HCT116 (cell line): ENCODE results near the gene CENPS. TPM values are rescaled to one million over a fixed set of nuclear protein-coding genes. Genes with fewer than 3 reads are reported as not detected.

ENCODE experiments used
- ATAC-seq: fragments of 200-7000 bp; cut with Tn5 transposase; 2 replicates; pipeline ENCODE4 v1.9.1; 2020; ENCODE audit warnings: mild to moderate bottlenecking, moderate library complexity
- BruUV-seq: library from RNA; stranded (reverse); fragments of 400-500 nt; replicated peaks from 2 replicates; lab custom pipeline; 2021; lab: Mats Ljungman, UMichigan
- CTCF ChIA-PET: fragments of 300-600 bp; sonication (Branson Sonifier 250); formaldehyde crosslinking; loops from one replicate; lab custom pipeline; 2021; ENCODE audit warnings: antibody characterized with exemption; lab: Charles Lee
- POLR2A ChIA-PET: fragments of 300-600, 350-600 bp; sonication (Branson Sonifier 250); formaldehyde crosslinking; loops from one replicate; lab custom pipeline; 2021; ENCODE audit warnings: antibody characterized with exemption; lab: Charles Lee
- RAD21 ChIA-PET, 2 experiments: fragments of 300-600 bp; sonication (Branson Sonifier 250); formaldehyde crosslinking; loops; one replicate each; lab custom pipeline; 2023; ENCODE audit warnings: low total read pairs in 2 of 2; ENCODE audit not compliant: uncharacterized antibody in 2 of 2, unreplicated experiment in 2 of 2, low non-redundant PET in 1 of 2; lab: Charles Lee
- DNase-seq: peaks from one replicate; pipeline ENCODE4 v3.0.0-alpha.2; 2010; ENCODE audit warnings: low read depth, low spot score
- H2AFZ ChIP-seq: fragments of 200-600 bp; shearing (Covaris generic), sonication (generic); 2 replicates; pipeline ENCODE4 v1.6.1; 2017; ENCODE audit warnings: low read depth, mixed run types, mixed read lengths, antibody characterized with exemption, low read length; ENCODE audit not compliant: poor library complexity, severe bottlenecking
- H3K27ac ChIP-seq: 2 replicates; pipeline ENCODE4 v1.5.1; 2012; ENCODE audit warnings: low read depth, low read length
- H3K27me3 ChIP-seq: fragments of 200-600 bp; sonication (generic); 2 replicates; pipeline ENCODE4 v1.6.1; 2016; ENCODE audit warnings: mixed run types, low read length, mixed read lengths; ENCODE audit not compliant: insufficient read depth
- H3K36me3 ChIP-seq, 2 experiments: fragments of 200-500 bp in 1 of 2; fragments of 200-600 bp in 1 of 2; sonication (Bioruptor generic) in 1 of 2; sonication (generic) in 1 of 2; 2 replicates each; pipeline versions ENCODE4 v1.5.1 to v1.6.1; 2014 to 2016; ENCODE audit warnings: low read length in 2 of 2, inconsistent platforms in 1 of 2, mixed read lengths in 1 of 2, mixed run types in 1 of 2; ENCODE audit not compliant: insufficient read depth in 2 of 2, control insufficient read depth in 1 of 2
- H3K4me1 ChIP-seq, 2 experiments: fragments of 200-600 bp in 1 of 2; sonication (generic) in 1 of 2; 2 replicates each; pipeline versions ENCODE4 v1.5.1 to v1.6.1; 2012 to 2017; ENCODE audit warnings: low read length in 2 of 2, inconsistent platforms in 1 of 2, mild to moderate bottlenecking in 1 of 2, mixed read lengths in 1 of 2, mixed run types in 1 of 2, moderate library complexity in 1 of 2; ENCODE audit not compliant: insufficient read depth in 2 of 2, control insufficient read depth in 1 of 2
- H3K4me2 ChIP-seq: fragments of 200-600 bp; sonication (generic); 2 replicates; pipeline ENCODE4 v1.6.1; 2017; ENCODE audit warnings: mixed run types, low read length, mixed read lengths
- H3K4me3 ChIP-seq, 2 experiments: fragments of 200-600 bp in 1 of 2; sonication (generic) in 1 of 2; replicated peaks in 1 of 2; 2 replicates each; pipeline ENCODE4 v1.5.1; 2011 to 2016; ENCODE audit warnings: low read length in 2 of 2, control low read depth in 1 of 2, low read depth in 1 of 2, mild to moderate bottlenecking in 1 of 2, mixed read lengths in 1 of 2, mixed run types in 1 of 2
- H3K79me2 ChIP-seq: fragments of 200-600 bp; sonication (generic); 2 replicates; pipeline ENCODE4 v1.6.1; 2017; ENCODE audit warnings: mild to moderate bottlenecking, mixed run types, low read length, moderate library complexity, mixed read lengths; ENCODE audit not compliant: insufficient read depth
- H3K9ac ChIP-seq: fragments of 200-600 bp; sonication (generic); 2 replicates; pipeline ENCODE4 v1.6.1; 2016; ENCODE audit warnings: low read length, mixed read lengths
- H3K9me2 ChIP-seq: fragments of 200-600 bp; sonication (generic), shearing (Covaris generic); 2 replicates; pipeline ENCODE4 v1.6.1; 2017; ENCODE audit warnings: mixed run types, mild to moderate bottlenecking, moderate library complexity; ENCODE audit not compliant: insufficient read depth
- H3K9me3 ChIP-seq, 2 experiments: fragments of 200-500 bp in 1 of 2; fragments of 200-600 bp in 1 of 2; sonication (Bioruptor generic) in 1 of 2; sonication (generic) in 1 of 2; 2 replicates each; pipeline ENCODE4 v1.6.1; 2014 to 2017; ENCODE audit warnings: low read length in 2 of 2, mixed read lengths in 2 of 2, inconsistent platforms in 1 of 2, low read depth in 1 of 2, mild to moderate bottlenecking in 1 of 2, mixed run types in 1 of 2, moderate library complexity in 1 of 2; ENCODE audit not compliant: control insufficient read depth in 1 of 2, insufficient read depth in 1 of 2
- H4K20me1 ChIP-seq: fragments of 200-600 bp; sonication (generic), shearing (Covaris generic); 2 replicates; pipeline ENCODE4 v1.6.1; 2017; ENCODE audit warnings: mixed run types, mild to moderate bottlenecking, moderate library complexity; ENCODE audit not compliant: insufficient read depth
- ELF1 ChIP-seq: IDR thresholded peaks from 2 replicates; pipeline ENCODE4 v1.6.1; 2012; ENCODE audit warnings: low read depth, borderline replicate concordance
- EZH2phosphoT487 ChIP-seq: fragments of 200-600 bp; IDR thresholded peaks from 2 replicates; pipeline ENCODE4 v1.6.1; 2018; ENCODE audit warnings: antibody characterized with exemption, borderline replicate concordance
- JUND ChIP-seq: IDR thresholded peaks from 2 replicates; pipeline ENCODE4 v1.6.1; 2012
- POLR2A ChIP-seq: IDR thresholded peaks from 2 replicates; pipeline ENCODE4 v1.7.0; 2011; ENCODE audit warnings: borderline replicate concordance; ENCODE audit not compliant: insufficient read depth, insufficient read length; ENCODE audit errors: extremely low read depth
- POLR2AphosphoS5 ChIP-seq: IDR thresholded peaks from 2 replicates; pipeline ENCODE4 v1.6.1; 2011; ENCODE audit warnings: mild to moderate bottlenecking, low read depth, low read length, moderate library complexity
- SIN3A ChIP-seq: IDR thresholded peaks from 2 replicates; pipeline ENCODE4 v1.6.1; 2012; ENCODE audit warnings: low read depth
- SP1 ChIP-seq: IDR thresholded peaks from 2 replicates; pipeline ENCODE4 v1.6.1; 2012; ENCODE audit warnings: low read depth
- TCF7L2 ChIP-seq: IDR thresholded peaks from 2 replicates; pipeline ENCODE4 v1.7.0; 2011; ENCODE audit warnings: borderline replicate concordance, inconsistent platforms; ENCODE audit not compliant: insufficient read depth, insufficient read length; ENCODE audit errors: extremely low read depth
- YY1 ChIP-seq: IDR thresholded peaks from 2 replicates; pipeline ENCODE4 v1.6.1; 2011; ENCODE audit warnings: low read length, low read depth, moderate library complexity, mild to moderate bottlenecking; ENCODE audit not compliant: insufficient replicate concordance; ENCODE audit errors: extremely low read depth
- ZFX ChIP-seq: fragments of 450-650 bp; IDR thresholded peaks from 2 replicates; pipeline ENCODE4 v1.6.1; 2017
- intact Hi-C: fragments of 100-400 bp; cut with micrococcal nuclease; formaldehyde crosslinking; loops from 2 replicates; pipeline ENCODE4 v1.10.0; 2022
- total RNA-seq: library from RNA; stranded (reverse); gene quantifications from one replicate; pipeline ENCODE4 v1.2.1, GENCODE V29; 2021; ENCODE audit not compliant: unreplicated experiment
- TF ChIP-seq, protein P1 (sequence below): IDR thresholded peaks from 2 replicates; pipeline ENCODE4 v1.6.1; 2011; ENCODE audit warnings: mild to moderate bottlenecking, low read length, moderate library complexity; ENCODE audit not compliant: insufficient replicate concordance; ENCODE audit errors: extremely low read depth
- TF ChIP-seq, protein P2 (sequence below): IDR thresholded peaks from 2 replicates; pipeline ENCODE4 v1.6.1; 2012
- TF ChIP-seq, protein P3 (sequence below), 3 experiments: fragments of 200-600 bp in 1 of 3; sonication (generic) in 1 of 3; IDR thresholded peaks in 2 of 3; conservative IDR thresholded peaks in 1 of 3; 2 replicates each; pipeline ENCODE4 v1.5.1; 2012 to 2017; ENCODE audit warnings: low read depth in 2 of 3, low read length in 2 of 3, antibody characterized with exemption in 1 of 3, borderline replicate concordance in 1 of 3, control low read depth in 1 of 3, mild to moderate bottlenecking in 1 of 3, mixed read lengths in 1 of 3, mixed run types in 1 of 3, moderate library complexity in 1 of 3; ENCODE audit not compliant: insufficient read depth in 1 of 3

CENPS gene
- total RNA-seq, 1 experiment from 2014 or later = 21.9 TPM

DNA sequence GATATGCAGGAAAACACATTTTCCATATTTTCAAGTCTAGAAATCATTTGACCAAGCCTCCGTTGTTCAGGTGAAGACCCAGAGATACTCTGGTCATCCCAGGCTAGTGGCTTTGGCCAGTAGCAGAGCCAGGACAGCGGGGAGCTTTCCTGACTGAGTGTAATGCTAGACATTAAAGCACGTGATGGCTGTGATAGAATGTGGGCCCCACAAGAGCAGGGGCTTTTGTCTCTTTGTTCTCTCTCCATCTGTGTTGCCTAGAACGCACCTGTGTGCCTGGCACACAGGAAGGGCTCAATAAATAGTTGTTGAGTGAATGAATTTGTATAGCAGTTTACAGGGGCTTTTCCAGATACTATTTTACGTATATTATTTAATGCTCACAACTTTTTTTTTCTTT lies 10.6 kb downstream of the CENPS start:
- Histone ChIP-seq H3K4me1 (no peaks in the 10 kb centered on the region), H2AFZ (no peak overlapping the region), H3K79me2 (no peaks in the 10 kb centered on the region), H3K27ac (no peak overlapping the region), H3K27me3 (no peaks in the 10 kb centered on the region), H4K20me1 (no peaks in the 10 kb centered on the region), H3K9ac (no peak overlapping the region), H3K36me3 (peaks cover 0 to 4% of the 10 kb centered on the region in 2 experiments; a peak in 1 of 4 replicates), H3K9me2 (no peaks in the 10 kb centered on the region), H3K4me2 (no peak overlapping the region), H3K4me3 (no peak overlapping the region), H3K9me3 (no peaks in the 10 kb centered on the region)
- no TSS peak for BruUV-seq
- POLR2A ChIA-PET = no interaction called here
- intact Hi-C loops = no loop called here
- RAD21 ChIA-PET = no interaction called here
- DNase-seq (no peak), ATAC-seq (no peak)
- TF ChIP-seq EZH2phosphoT487 (no peak), SP1 (no peak), TCF7L2 (no peak), SIN3A (no peak), JUND (no peak), ZFX (no peak), ELF1 (no peak), POLR2A (no peak), POLR2AphosphoS5 (no peak), YY1 (no peak)
- TF ChIP-seq, protein P1, sequence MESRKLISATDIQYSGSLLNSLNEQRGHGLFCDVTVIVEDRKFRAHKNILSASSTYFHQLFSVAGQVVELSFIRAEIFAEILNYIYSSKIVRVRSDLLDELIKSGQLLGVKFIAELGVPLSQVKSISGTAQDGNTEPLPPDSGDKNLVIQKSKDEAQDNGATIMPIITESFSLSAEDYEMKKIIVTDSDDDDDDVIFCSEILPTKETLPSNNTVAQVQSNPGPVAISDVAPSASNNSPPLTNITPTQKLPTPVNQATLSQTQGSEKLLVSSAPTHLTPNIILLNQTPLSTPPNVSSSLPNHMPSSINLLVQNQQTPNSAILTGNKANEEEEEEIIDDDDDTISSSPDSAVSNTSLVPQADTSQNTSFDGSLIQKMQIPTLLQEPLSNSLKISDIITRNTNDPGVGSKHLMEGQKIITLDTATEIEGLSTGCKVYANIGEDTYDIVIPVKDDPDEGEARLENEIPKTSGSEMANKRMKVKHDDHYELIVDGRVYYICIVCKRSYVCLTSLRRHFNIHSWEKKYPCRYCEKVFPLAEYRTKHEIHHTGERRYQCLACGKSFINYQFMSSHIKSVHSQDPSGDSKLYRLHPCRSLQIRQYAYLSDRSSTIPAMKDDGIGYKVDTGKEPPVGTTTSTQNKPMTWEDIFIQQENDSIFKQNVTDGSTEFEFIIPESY = no peak
- TF ChIP-seq, protein P2, sequence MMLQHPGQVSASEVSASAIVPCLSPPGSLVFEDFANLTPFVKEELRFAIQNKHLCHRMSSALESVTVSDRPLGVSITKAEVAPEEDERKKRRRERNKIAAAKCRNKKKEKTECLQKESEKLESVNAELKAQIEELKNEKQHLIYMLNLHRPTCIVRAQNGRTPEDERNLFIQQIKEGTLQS = no peak
- TF ChIP-seq, protein P3, sequence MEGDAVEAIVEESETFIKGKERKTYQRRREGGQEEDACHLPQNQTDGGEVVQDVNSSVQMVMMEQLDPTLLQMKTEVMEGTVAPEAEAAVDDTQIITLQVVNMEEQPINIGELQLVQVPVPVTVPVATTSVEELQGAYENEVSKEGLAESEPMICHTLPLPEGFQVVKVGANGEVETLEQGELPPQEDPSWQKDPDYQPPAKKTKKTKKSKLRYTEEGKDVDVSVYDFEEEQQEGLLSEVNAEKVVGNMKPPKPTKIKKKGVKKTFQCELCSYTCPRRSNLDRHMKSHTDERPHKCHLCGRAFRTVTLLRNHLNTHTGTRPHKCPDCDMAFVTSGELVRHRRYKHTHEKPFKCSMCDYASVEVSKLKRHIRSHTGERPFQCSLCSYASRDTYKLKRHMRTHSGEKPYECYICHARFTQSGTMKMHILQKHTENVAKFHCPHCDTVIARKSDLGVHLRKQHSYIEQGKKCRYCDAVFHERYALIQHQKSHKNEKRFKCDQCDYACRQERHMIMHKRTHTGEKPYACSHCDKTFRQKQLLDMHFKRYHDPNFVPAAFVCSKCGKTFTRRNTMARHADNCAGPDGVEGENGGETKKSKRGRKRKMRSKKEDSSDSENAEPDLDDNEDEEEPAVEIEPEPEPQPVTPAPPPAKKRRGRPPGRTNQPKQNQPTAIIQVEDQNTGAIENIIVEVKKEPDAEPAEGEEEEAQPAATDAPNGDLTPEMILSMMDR (IDR thresholded peaks at IDR 0.05 in 2 of 3, conservative IDR thresholded peaks at IDR 0.05 in 1 of 3; ENCODE audit: borderline replicate concordance in 1 of 3, insufficient read depth in 1 of 3, low read depth in 2 of 3, low read length in 2 of 3) = no peak
- CTCF ChIA-PET = no interaction called here
